SK-N-SH (cell line): ENCODE measurements around the gene PHLDB2. TPM values are rescaled to one million over a fixed set of nuclear protein-coding genes. Genes with fewer than 3 reads are reported as not detected.
A peak's percentile ranks its signal among the peaks of the same experiment; 100 is the strongest.

Source experiments
- CTCF ChIA-PET: fragments of 300-600, 350-600 bp; formaldehyde crosslinking; extraction: SDS; loops from one replicate; lab custom pipeline; 2021; lab: Yijun Ruan, JAX
- POLR2A ChIA-PET: fragments of 350-600 bp; sonication (Branson Sonifier 250); formaldehyde crosslinking; extraction: SDS; loops from one replicate; lab custom pipeline; 2020; ENCODE audit warnings: antibody characterized with exemption, inconsistent platforms; lab: Yijun Ruan, JAX
- DNase-seq: peaks from one replicate; pipeline ENCODE4 v3.0.0; 2012
- H2AFZ ChIP-seq: fragments of 200-600 bp; sonication (generic); 2 replicates; pipeline ENCODE4 v1.8.1; 2016; ENCODE audit warnings: antibody characterized with exemption, mild to moderate bottlenecking, low read depth
- H3F3A ChIP-seq: fragments of 200-600 bp; sonication (generic); replicated peaks from 2 replicates; pipeline ENCODE3; 2016; ENCODE audit warnings: antibody characterized with exemption, mild to moderate bottlenecking; ENCODE audit not compliant: insufficient read depth
- H3K27ac ChIP-seq, 2 experiments: fragments of 200-500 bp in 1 of 2; fragments of 200-600 bp in 1 of 2; sonication (Bioruptor generic) in 1 of 2; sonication (generic), shearing (Covaris generic) in 1 of 2; 2 replicates each; pipeline versions ENCODE4 v1.5.1 to v1.6.1; 2014 to 2016; ENCODE audit warnings: low read depth in 2 of 2, inconsistent platforms in 1 of 2, low read length in 1 of 2, mild to moderate bottlenecking in 1 of 2, mixed read lengths in 1 of 2
- H3K27me3 ChIP-seq: fragments of 200-600 bp; sonication (generic), shearing (Covaris generic); 2 replicates; pipeline ENCODE4 v1.6.1; 2016; ENCODE audit warnings: mixed run types; ENCODE audit not compliant: insufficient read depth
- H3K36me3 ChIP-seq, 2 experiments: fragments of 200-500 bp in 1 of 2; fragments of 200-600 bp in 1 of 2; sonication (Bioruptor generic) in 1 of 2; sonication (generic) in 1 of 2; replicated peaks in 1 of 2; 2 replicates each; pipeline versions ENCODE3 to v1.5.1; 2014 to 2016; ENCODE audit warnings: low read length in 1 of 2, mild to moderate bottlenecking in 1 of 2; ENCODE audit not compliant: insufficient read depth in 2 of 2, control insufficient read depth in 1 of 2
- H3K4me1 ChIP-seq, 2 experiments: fragments of 200-500 bp in 1 of 2; fragments of 200-600 bp in 1 of 2; sonication (Bioruptor generic) in 1 of 2; sonication (generic), shearing (Covaris generic) in 1 of 2; 2 replicates each; pipeline versions ENCODE4 v1.5.1 to v1.6.1; 2014 to 2016; ENCODE audit warnings: low read depth in 1 of 2, low read length in 1 of 2, mixed run types in 1 of 2; ENCODE audit not compliant: insufficient read depth in 2 of 2, control insufficient read depth in 1 of 2
- H3K4me2 ChIP-seq: fragments of 200-600 bp; sonication (generic), shearing (Covaris generic); 2 replicates; pipeline ENCODE4 v1.6.1; 2017; ENCODE audit warnings: mixed run types
- H3K4me3 ChIP-seq, 2 experiments: fragments of 200-500 bp in 1 of 2; fragments of 200-600 bp in 1 of 2; sonication (Bioruptor generic) in 1 of 2; sonication (generic), shearing (Covaris generic) in 1 of 2; 2 replicates each; pipeline versions ENCODE4 v1.5.1 to v1.8.1; 2014 to 2016; ENCODE audit warnings: low read depth in 2 of 2, inconsistent platforms in 1 of 2, low read length in 1 of 2, mild to moderate bottlenecking in 1 of 2, mixed read lengths in 1 of 2, moderate library complexity in 1 of 2
- H3K79me2 ChIP-seq: fragments of 200-600 bp; sonication (generic); 2 replicates; pipeline ENCODE4 v1.8.1; 2017; ENCODE audit warnings: mild to moderate bottlenecking; ENCODE audit not compliant: insufficient read depth
- H3K9ac ChIP-seq: fragments of 200-600 bp; sonication (generic); 2 replicates; pipeline ENCODE4 v1.6.1; 2017; ENCODE audit warnings: mixed run types
- H3K9me2 ChIP-seq: fragments of 200-600 bp; sonication (generic); 2 replicates; pipeline ENCODE4 v1.6.1; 2017; ENCODE audit warnings: mixed run types
- H3K9me3 ChIP-seq: fragments of 200-600 bp; sonication (generic); 2 replicates; pipeline ENCODE4 v1.6.1; 2017; ENCODE audit warnings: mixed run types, mild to moderate bottlenecking, moderate library complexity
- H4K20me1 ChIP-seq: fragments of 200-600 bp; sonication (generic); 2 replicates; pipeline ENCODE4 v1.6.1; 2017; ENCODE audit warnings: mild to moderate bottlenecking, mixed run types; ENCODE audit not compliant: insufficient read depth
- CHD2 ChIP-seq: fragments of 150-350 bp; IDR thresholded peaks from 2 replicates; pipeline ENCODE4 v1.6.1; 2018; ENCODE audit warnings: low read length; ENCODE audit not compliant: partially characterized antibody
- ELF1 ChIP-seq: IDR thresholded peaks from 2 replicates; pipeline ENCODE4 v1.4.0; 2012
- EP300 ChIP-seq, 2 experiments: IDR thresholded peaks; 2 replicates each; pipeline versions ENCODE4 v1.4.0 to v1.6.1; 2012; ENCODE audit warnings: borderline replicate concordance in 1 of 2, low read depth in 1 of 2, low read length in 1 of 2
- FOSL2 ChIP-seq: IDR thresholded peaks from 2 replicates; pipeline ENCODE4 v1.4.0; 2012; ENCODE audit warnings: low read depth, mild to moderate bottlenecking, moderate library complexity, borderline replicate concordance
- FOXM1 ChIP-seq: IDR thresholded peaks from 2 replicates; pipeline ENCODE4 v1.4.0; 2012; ENCODE audit warnings: low read depth, mild to moderate bottlenecking
- MAX ChIP-seq: IDR thresholded peaks from 2 replicates; pipeline ENCODE4 v1.4.0; 2012; ENCODE audit warnings: low read depth
- MEF2A ChIP-seq: IDR thresholded peaks from 2 replicates; pipeline ENCODE4 v1.4.0; 2012; ENCODE audit warnings: low read depth, borderline replicate concordance
- MXI1 ChIP-seq: IDR thresholded peaks from 2 replicates; pipeline ENCODE4 v1.6.1; 2012; ENCODE audit warnings: mild to moderate bottlenecking, low read depth, low read length, improper control_type of control experiment
- NFIC ChIP-seq: IDR thresholded peaks from 2 replicates; pipeline ENCODE4 v1.4.0; 2012; ENCODE audit warnings: borderline replicate concordance
- NRF1 ChIP-seq: IDR thresholded peaks from 2 replicates; pipeline ENCODE4 v1.6.1; 2012; ENCODE audit warnings: low read depth, mild to moderate bottlenecking, low read length
- POLR2AphosphoS5 ChIP-seq: IDR thresholded peaks from 2 replicates; pipeline ENCODE4 v1.6.1; 2012; ENCODE audit warnings: low read depth, low read length
- RCOR1 ChIP-seq: fragments of 150-350 bp; IDR thresholded peaks from 2 replicates; pipeline ENCODE4 v1.6.1; 2017; ENCODE audit warnings: antibody characterized with exemption, low read length
- RXRA ChIP-seq: IDR thresholded peaks from 2 replicates; pipeline ENCODE4 v1.4.0; 2012; ENCODE audit warnings: low read depth, mild to moderate bottlenecking, borderline replicate concordance
- SMC3 ChIP-seq: IDR thresholded peaks from 2 replicates; pipeline ENCODE4 v1.6.1; 2012; ENCODE audit warnings: low read depth, low read length, improper control_type of control experiment
- TAF1 ChIP-seq: IDR thresholded peaks from 2 replicates; pipeline ENCODE4 v1.6.1; 2012; ENCODE audit warnings: low read depth, mild to moderate bottlenecking, low read length, moderate library complexity, borderline replicate concordance
- TCF12 ChIP-seq: IDR thresholded peaks from 2 replicates; pipeline ENCODE4 v1.4.0; 2012
- USF1 ChIP-seq: IDR thresholded peaks from 2 replicates; pipeline ENCODE4 v1.4.0; 2012; ENCODE audit warnings: low read depth, borderline replicate concordance
- WGBS: methylation state at CpG from one replicate; pipeline ENCODE4 v1.1.6; 2017; ENCODE audit warnings: low lambda C conversion rate; 5-methylcytosine and 5-hydroxymethylcytosine counted together
- polyA plus RNA-seq, 3 experiments: library from polyadenylated mRNA; depleted of rRNA; stranded (reverse); fragments of >200 nt; gene quantifications; 2 replicates each; pipeline ENCODE4 v1.2.3, GENCODE V29; 2012
- TF ChIP-seq, protein P1 (sequence below): fragments of 150-350 bp; IDR thresholded peaks from 2 replicates; pipeline ENCODE4 v1.6.1; 2016; ENCODE audit warnings: mild to moderate bottlenecking, low read depth, low read length
- TF ChIP-seq, protein P2 (sequence below): fragments of 200-600 bp; sonication (generic); IDR thresholded peaks from 2 replicates; pipeline ENCODE4 v1.6.1; 2017; ENCODE audit warnings: antibody characterized with exemption, mild to moderate bottlenecking, moderate library complexity

The PHLDB2 gene
- polyA plus RNA-seq, 1 of the 3 experiments (the other 2 are of a cell fraction), result 18.0 TPM

GRCh38 chr3:111811811-111812210, 47.3 kb upstream of the PHLDB2 start:
- POLR2A ChIA-PET, result no interaction called here
- WGBS, result 88% methylated on average over 1 of the region's 1 CpG

DNA sequence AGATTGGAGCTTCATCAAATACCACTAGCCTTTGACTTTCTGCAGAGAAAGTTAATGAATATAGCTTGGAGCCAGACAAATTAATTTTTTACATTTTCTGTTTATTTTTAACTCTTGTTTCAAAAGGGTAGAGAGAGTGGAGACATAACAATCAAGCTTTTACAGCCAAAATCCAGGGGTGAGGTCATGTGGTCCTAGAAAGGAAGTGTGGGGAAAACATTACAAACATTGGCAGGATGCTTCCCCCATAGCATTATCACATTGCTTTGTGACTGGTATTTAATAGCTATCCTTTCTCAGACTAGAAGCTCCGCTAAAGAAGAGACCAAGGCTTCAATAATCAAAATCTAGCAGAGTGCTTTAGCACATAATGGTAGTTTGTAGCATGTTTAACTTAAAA, 46.4 kb upstream of the PHLDB2 start:
- no peaks in the 10 kb centered on the region for H3K9me3 ChIP-seq
- peaks cover 0 to 46% of the 10 kb centered on the region in 2 experiments; a peak in 2 of 4 replicates for H3K4me1 ChIP-seq
- no peak overlapping the region for H2AFZ ChIP-seq
- CTCF ChIA-PET, result no interaction called here
- 0 out of 2 replicates have a peak, but pooled peaks cover 3% of the 10 kb centered on the region for H3K79me2 ChIP-seq
- WGBS, result 94% methylated on average over 1 of the region's 1 CpG
- no peak overlapping the region for H3K4me2 ChIP-seq
- H4K20me1 ChIP-seq, result no peaks in the 10 kb centered on the region
- DNase-seq, result no peak
- peaks cover 37% of the 10 kb centered on the region for H3F3A ChIP-seq
- POLR2A ChIA-PET, result no interaction called here
- H3K27me3 ChIP-seq, result no peaks in the 10 kb centered on the region
- peak overlapping the region in 1 of 2 experiments; percentile 88; a peak in 3 of 4 replicates for H3K27ac ChIP-seq
- H3K4me3 ChIP-seq, result no peak overlapping the region
- H3K36me3 ChIP-seq, result no peaks in the 10 kb centered on the region
- H3K9me2 ChIP-seq, result no peaks in the 10 kb centered on the region
- H3K9ac ChIP-seq, result no peak overlapping the region
- TF ChIP-seq ELF1, result no peak
- no peak for TF ChIP-seq NRF1
- TF ChIP-seq, protein P1, sequence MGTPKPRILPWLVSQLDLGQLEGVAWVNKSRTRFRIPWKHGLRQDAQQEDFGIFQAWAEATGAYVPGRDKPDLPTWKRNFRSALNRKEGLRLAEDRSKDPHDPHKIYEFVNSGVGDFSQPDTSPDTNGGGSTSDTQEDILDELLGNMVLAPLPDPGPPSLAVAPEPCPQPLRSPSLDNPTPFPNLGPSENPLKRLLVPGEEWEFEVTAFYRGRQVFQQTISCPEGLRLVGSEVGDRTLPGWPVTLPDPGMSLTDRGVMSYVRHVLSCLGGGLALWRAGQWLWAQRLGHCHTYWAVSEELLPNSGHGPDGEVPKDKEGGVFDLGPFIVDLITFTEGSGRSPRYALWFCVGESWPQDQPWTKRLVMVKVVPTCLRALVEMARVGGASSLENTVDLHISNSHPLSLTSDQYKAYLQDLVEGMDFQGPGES, result no peak
- no peak for TF ChIP-seq SMC3
- no peak for TF ChIP-seq FOSL2
- TF ChIP-seq MEF2A, result no peak
- no peak for TF ChIP-seq MXI1
- TF ChIP-seq EP300 (IDR thresholded peaks at IDR 0.05; ENCODE audit: borderline replicate concordance in 1 of 2, low read depth in 1 of 2, low read length in 1 of 2), result no peak
- TF ChIP-seq POLR2AphosphoS5, result no peak
- TF ChIP-seq RXRA, result no peak
- no peak for TF ChIP-seq MAX
- no peak for TF ChIP-seq CHD2
- no peak for TF ChIP-seq RCOR1
- TF ChIP-seq, protein P2, sequence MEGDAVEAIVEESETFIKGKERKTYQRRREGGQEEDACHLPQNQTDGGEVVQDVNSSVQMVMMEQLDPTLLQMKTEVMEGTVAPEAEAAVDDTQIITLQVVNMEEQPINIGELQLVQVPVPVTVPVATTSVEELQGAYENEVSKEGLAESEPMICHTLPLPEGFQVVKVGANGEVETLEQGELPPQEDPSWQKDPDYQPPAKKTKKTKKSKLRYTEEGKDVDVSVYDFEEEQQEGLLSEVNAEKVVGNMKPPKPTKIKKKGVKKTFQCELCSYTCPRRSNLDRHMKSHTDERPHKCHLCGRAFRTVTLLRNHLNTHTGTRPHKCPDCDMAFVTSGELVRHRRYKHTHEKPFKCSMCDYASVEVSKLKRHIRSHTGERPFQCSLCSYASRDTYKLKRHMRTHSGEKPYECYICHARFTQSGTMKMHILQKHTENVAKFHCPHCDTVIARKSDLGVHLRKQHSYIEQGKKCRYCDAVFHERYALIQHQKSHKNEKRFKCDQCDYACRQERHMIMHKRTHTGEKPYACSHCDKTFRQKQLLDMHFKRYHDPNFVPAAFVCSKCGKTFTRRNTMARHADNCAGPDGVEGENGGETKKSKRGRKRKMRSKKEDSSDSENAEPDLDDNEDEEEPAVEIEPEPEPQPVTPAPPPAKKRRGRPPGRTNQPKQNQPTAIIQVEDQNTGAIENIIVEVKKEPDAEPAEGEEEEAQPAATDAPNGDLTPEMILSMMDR, result no peak

More at GRCh38 chr3:111811811-111812210, 47.3 kb upstream of the PHLDB2 start:
- Histone ChIP-seq H3F3A (peaks cover 37% of the 10 kb centered on the region), H3K9me3 (no peaks in the 10 kb centered on the region), H3K27me3 (no peaks in the 10 kb centered on the region), H4K20me1 (no peaks in the 10 kb centered on the region), H3K4me2 (peak overlapping the region; percentile 53), H3K9ac (peak overlapping the region; percentile 38; the same call in 1 of the 2 replicates), H2AFZ (0 out of 2 replicates have a peak overlapping the region, but pooled peaks have one; percentile 4), H3K79me2 (0 out of 2 replicates have a peak, but pooled peaks cover 3% of the 10 kb centered on the region), H3K36me3 (no peaks in the 10 kb centered on the region), H3K27ac (peak overlapping the region; percentile 22 to 88), H3K4me3 (no peak overlapping the region), H3K9me2 (no peaks in the 10 kb centered on the region), H3K4me1 (peaks cover 0 to 46% of the 10 kb centered on the region in 2 experiments; a peak in 2 of 4 replicates)
- TF ChIP-seq NFIC (0 out of 2 replicates have a peak, but pooled peaks have one; percentile 6), TAF1 (no peak), FOXM1 (no peak), TCF12 (peak; percentile 56), RCOR1 (no peak), USF1 (no peak), EP300 (IDR thresholded peaks at IDR 0.05; ENCODE audit: borderline replicate concordance in 1 of 2, low read depth in 1 of 2, low read length in 1 of 2) (no peak)
- TF ChIP-seq, protein P2, result no peak
- CTCF ChIA-PET, result no interaction called here
- no peak for DNase-seq
